ENCODE data around the gene SMAD1.
"Not testable (repeated sequence)": the region's sequence is repeated elsewhere in the genome, so short reads cannot be mapped to it uniquely, and the experiment has no call there.

SMAD1 gene

GRCh38 chr4:145566086-145566708 lies 84.5 kb downstream of the SMAD1 start:
- no peak for DNase-seq

DNA sequence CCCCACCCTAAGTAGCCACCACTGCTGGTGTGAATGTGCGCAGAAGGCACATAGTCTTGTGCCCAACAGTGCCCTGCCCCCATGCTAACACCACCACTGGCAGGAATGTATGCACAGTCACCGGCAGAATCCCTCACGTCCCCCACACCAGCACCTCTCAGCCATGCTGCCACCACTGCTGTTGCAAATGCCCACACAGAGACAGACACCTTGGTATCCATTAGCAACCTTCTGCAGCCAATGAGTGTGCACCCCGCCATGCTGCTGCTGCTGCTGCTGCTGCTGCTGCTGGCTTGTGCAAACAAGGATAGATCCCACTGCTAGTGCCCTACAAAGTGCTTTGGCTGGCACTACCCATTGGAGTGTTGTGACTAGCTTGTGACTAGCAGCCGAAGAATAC lies 85.1 kb downstream of the SMAD1 start:
- no peak for DNase-seq

GRCh38 chr4:145567516-145567915 lies 85.9 kb downstream of the SMAD1 start:
- no peak for DNase-seq

- DNase-seq: not testable (repeated sequence)
Observed at GRCh38 chr4:145574546-145574945, 92.9 kb downstream of the SMAD1 start.

GRCh38 chr4:145580906-145581305 lies 99.3 kb downstream of the SMAD1 start:
- no peak for DNase-seq

GRCh38 chr4:145583191-145584055 lies 101.8 kb downstream of the SMAD1 start:
- no peak for DNase-seq

DNA sequence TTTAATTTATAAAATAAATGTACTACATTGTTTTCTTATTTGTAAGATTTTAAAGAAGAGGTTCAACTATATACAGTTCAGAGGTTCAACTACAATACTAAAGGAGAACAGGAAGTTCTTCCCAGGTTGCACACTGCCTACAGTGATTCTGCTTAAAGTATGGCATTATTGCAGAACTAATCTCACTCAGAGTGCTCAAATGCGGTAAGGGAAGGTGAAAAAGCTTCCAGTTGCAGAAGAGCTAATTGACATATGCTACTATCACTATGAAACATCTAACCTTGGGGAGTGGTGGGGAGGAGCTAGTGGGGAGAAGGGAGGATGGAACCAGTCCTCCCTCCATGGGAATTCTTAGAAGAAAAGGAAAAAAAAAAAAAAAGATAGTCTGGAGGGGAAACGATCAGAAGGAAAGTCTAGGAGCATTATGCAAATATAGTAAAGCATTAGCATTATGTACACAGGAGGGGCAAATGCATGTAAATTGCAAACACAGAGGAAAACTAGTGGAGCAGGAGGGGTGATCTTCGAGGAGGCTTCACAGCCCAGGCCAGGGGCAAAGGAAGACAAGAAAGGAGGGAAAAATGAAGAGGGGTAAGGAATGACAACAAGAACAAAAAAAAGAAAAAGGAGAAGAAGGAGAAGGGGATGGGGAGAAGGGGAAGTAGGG lies 105.6 kb downstream of the SMAD1 start:
- DNase-seq: no peak

DNA sequence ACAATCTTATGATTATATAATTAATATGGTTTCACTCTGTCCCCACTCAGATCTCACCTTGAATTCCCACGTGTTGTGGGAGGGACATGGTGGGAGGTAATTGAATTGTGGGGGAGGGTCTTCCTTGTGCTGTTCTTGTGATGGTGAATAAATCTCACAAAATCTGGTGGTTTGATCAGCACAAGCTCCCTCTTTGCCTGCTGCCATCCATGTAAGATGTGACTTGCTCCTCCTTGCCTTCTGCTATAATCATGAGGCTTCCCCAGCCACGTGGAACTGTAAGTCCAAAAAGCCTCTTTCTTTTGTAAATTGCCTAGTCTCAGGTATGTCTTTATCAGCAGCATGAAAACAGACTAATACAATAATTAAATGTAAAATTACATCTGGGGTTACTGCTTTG lies 107.7 kb downstream of the SMAD1 start:
- not testable (repeated sequence) for DNase-seq

GRCh38 chr4:145589916-145590702 lies 108.5 kb downstream of the SMAD1 start:
- DNase-seq: no peak

DNA sequence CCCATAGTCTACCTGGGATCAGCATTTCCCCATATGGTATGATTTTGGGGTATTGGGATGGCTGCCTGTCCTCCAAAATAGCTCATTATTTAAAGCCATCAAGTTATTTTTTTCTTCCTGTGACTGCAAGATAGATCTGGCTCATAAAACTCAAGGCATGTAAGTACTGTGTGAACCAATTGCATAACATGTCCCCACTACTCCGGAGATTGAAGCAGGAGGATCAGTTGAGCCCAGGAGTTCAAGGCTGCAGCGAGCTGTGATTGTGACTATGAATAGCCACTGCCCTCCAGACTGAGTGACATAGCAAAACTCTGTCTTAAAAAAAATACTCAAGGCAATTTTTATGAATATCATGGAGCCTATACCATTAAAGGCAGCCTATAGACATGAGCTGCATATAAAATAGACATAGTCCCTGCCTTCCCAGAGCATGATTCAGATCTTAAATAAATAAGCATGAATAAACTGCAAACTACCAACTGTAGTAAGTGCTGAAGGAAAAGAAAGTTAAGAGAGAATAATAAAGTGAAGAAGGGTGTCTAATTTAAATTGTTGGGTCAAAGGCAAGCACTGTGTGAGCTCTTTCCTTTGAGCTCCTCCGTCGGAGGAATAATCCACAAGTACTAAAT lies 120.6 kb downstream of the SMAD1 start:
- DNase-seq: no peak

DNA sequence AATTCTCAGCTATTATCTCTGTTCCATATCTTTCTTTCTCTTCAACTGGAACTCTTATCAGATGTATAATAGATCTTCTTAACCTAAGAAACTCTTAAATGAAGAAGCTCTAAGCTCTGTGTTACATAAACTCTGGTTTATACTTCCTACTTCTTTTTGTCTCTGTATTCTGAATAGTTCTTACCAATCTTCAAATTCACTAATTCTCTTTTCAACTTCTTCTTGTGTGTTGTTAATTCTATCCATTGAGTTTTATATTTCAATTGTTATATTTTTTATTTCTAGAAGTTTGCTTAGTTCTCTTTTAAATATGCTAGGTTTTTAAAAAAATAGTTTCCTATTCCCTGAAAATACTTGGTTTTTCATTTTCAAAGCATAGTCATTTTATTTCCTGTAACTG lies 124.3 kb downstream of the SMAD1 start:
- no peak for DNase-seq

All from NCI-H446 (cell line).